Stimulated activated CD8-positive, alpha-beta memory T cell treated with anti-CD3 and anti-CD28 coated beads, Interleukin-12 subunit alpha, Interleukin-12 subunit beta, amount 100 ng/mL, for 1 hour (primary cell): ENCODE results near the gene NYNRIN.
"Not testable (repeated sequence)": the region's sequence is repeated elsewhere in the genome, so short reads cannot be mapped to it uniquely, and the experiment has no call there.

Experiments used
- DNase-seq: peaks from one replicate; pipeline ENCODE4 v3.0.0-alpha.2; 2020; ENCODE audit warnings: low read depth

The NYNRIN gene

DNA sequence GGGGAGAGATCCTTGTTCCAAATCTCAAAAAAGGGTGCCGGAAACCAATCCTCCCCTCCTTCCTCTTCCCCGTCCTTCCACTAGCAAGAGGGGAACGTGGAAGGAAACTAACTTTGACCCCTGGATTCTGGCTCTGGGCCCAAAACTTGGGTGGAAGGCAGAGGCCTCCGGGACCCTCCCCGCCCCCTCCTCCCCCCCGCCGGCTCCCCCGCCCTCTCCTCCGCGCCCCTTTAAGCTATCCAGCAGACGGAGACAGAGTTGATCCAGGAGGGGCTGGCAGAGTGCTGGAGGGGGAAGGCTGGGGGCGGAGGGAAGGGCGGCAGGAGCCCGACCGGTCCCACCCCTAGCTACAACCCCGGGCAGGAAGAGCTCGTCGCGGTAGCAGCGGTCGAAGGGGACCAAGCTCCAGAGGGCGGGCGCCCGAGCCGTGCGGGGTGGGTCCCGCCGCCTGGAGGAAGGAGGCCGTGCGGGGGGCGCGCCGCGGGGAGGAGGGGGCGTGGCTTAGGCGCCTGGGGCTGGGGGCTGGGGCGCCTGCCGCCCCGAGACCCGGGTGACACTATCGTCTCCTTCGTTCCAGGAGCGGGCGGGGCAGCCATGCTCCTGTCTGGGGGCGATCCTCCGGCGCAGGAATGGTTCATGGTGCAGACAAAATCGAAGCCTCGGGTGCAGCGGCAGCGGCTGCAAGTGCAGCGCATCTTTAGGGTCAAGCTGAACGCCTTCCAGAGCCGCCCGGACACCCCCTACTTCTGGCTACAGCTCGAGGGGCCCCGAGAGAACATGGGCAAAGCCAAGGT lies at the start of gene NYNRIN:
TSS of gene NYNRIN (plus strand) at position 351 of the 794 bp plus-strand sequence. CDS start at position 595, 244 bp downstream.
- DNase-seq: peak; percentile 1

DNA sequence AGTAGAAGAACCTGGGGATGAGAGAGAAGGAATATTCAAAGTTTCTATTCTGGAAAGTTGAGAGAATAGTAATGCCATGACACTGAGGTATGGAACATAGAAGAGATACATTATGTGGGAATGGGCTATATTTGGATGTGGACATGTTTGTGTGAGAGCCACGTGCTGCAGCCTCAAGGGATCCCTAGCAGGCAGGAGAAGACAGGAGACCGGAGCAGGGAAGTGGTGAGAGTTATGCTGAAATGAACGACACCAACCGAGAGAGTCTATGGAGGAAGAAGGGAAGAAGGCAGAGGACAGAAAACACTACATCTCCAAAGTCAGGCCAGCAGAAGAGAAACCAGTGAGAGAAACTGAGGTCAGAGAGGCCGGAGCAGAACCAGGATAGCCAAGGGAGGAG lies 49.1 kb upstream of the NYNRIN start:
- no peak for DNase-seq

DNA sequence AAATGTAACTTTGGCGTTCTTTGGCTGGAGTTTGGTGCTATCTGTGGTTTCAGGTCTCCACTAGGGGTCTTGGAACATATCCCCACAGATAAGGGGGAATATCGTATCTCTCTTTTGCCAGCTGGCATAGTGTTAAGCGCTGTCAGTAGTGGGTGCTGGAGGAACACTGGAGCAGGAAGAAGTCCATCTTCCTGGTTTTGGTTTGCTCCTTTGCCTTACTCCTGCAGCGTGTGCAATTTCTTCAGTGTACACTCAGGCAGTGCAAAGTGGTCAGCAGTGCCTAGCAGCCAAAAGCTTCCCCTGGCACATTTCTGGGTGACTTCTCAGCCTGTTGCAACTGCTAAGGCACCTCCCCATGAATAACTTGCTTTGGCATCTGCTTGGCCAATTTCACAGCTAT lies 47.3 kb upstream of the NYNRIN start:
- no peak for DNase-seq

DNA sequence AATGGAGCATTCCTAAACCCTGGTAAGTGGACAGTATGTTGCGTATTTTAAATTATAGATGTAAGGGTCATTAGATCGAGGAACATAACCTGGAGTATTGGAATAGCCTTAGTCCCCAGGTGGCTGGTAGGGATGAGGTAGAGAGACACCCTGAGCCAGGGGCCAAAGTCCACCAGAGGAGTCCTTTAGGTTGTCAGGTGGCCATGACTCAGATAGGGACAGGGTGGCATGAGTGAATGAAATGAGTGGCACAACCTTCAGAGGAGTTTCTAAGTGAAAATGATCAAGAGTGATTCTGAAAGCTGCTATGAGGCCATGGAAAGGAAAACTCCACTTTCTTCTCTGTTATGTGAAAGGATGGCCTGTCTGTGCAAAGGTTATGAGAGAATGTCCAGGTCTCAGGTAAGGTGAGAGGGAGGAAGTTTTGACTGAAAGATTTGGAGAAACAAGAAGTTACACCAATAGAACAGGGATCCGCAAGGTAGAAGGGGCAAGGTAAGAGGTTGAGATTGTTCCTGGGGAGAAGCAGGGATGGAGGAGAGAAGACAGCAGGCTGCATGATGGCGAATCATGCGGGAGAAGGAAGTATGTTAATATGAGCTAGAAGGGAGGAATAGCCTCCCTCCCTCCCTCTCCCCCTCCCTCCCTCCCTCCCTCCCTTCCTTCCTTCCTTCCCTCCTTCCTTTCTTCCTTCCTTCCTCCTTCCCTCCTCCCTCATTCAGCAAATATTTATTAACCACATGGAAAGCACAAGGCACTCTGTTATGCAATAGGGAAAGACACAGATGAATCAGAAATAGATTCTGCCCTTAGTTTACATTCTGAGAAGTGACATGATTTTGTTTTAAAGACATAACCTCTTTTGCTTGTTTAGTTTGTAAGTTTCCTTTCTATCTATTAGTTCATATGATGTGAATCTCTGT lies 45.0 kb upstream of the NYNRIN start:
- DNase-seq: no peak

DNA sequence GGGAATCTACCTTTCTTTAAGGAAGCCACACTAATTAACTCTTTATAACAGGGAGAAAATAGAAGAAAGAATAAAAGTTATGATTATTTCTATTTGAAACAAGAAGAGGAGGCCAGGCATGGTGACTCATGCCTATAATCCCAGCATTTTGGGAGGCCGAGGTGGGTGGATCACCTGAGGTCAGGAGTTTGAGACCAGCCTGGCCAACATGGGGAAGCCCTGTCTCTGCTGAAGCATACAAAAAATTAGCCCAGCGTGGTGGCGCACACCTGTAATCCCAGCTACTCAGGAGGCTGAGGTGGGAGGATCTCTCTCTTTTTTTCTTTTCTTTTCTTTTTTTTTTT lies 44.3 kb upstream of the NYNRIN start:
- DNase-seq: not testable (repeated sequence)

DNA sequence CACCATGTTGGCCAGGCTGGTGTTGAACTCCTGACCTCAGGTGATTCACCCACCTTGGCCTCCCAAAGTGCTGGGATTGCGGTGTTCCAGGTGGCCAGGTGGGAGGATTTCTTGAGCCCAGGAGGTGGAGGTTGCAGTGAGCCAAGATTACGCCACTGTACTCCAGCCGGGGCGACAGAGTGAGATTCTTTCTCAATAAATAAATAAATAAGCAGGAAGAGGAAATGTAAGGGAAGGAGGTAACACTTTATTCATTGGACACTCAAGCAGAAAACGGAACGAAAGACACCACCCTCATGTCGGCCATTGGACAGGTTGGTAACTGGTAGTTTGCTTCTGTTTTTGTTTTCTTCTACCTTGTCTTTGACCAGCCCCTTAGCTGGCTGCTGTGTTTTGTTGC lies 43.8 kb upstream of the NYNRIN start:
- no peak for DNase-seq

DNA sequence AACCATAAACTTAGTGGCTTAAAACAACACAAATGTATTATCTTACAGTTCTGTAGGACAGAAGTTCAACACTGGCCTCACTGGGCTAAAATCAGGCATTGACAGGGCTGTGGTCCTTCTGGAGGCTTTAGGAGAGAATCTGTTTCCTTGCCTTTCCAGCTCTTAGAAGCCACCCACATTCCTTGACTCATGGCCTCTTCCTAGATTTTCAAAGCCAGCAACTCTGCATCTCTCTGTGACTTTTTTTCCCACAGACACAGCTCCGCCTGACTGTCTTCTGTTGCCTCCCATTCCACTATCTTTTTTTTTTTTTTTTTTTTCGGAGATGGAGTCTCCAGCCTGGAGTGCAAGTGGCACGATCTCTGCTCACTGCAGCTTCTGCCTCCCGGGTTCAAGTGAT lies 42.6 kb upstream of the NYNRIN start:
- DNase-seq: no peak

DNA sequence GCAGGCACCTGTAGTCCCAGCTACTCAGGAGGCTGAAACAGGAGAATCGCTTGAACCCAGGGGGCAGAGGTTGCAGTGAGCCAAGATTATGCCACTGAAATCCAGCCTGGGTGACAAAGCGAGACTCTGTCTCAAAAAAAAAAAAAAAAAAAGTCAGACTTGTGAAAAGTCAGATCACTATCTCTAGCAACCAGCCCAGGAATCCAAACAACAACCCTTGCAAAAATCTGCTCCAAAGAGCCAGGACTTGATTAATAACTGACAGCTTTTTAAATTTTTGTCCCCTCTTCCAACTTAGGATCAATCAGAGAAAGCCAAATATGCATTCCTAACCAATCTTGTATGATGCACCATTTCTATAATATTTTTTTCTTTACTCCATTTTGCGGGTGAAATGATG lies 38.5 kb upstream of the NYNRIN start:
- DNase-seq: no peak

DNA sequence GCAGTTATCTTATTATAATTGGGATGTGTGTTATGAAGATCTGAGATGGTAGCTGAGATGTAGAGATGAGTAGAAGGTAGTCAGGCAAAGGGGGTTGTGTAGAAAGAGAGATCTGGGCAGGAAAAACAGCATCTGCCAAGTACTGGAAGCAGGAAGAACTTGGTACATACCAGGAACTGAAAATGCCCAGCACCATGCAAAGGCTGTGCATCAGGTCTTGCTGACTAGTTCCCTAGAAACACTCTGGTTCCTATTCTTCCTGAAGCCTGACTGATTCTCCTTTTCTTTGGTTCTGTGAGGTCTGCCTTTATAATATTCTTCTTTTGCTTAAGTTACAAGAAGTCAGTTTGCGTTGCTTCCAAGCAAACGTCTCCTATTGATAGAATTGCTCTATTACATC lies 37.5 kb upstream of the NYNRIN start:
- DNase-seq: no peak

DNA sequence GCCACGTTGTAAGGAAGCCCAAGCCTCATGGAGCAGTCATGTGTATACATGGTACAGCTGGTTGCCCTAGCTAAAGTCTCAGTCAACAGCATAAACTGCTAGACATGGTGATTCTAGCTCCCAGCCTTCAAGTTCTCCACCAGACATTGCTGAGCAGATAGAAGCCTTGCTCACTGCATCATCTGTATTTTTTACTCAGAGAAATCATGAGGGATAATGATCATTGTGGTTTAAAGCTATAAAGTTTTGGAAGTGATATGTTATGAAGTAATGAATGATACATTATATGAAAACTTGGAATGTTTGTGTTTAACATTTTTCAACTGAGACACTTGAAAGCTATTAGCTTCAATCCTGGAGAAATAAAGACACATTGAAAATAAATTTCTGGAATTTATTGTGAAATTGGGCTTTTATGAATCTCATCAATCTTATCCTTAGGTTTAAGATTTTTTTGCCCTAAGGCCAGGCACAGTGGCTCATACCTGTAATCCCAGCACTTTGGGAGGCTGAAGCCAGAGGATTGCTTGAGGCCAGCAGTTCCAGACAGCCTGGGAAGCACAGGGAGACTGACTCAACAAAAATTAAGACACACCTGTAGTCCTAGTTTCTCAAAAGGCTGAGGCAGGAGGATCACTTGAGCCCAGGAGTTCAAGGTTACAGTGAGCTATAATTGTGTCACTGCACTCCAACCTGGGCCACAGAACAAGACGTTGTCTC lies 36.4 kb upstream of the NYNRIN start:
- no peak for DNase-seq

DNA sequence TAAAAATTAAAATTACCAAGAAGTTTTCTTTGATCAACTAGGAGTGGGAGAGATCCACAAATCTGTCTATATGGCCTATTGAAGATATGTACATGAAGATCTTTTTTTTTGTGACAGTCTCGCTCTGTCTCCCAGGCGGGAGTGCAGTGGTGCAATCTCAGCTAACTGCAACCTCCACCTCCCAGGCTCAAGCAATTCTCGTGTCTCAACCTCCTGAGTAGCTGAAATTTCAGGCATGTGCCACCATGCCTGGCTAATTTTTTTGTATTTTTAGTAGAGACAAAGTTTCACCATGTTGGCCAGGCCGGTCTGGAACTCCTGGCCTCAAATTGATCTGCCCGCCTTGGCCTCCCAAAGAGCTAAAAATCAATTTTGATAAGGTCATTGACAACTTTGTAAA lies 35.4 kb upstream of the NYNRIN start:
- DNase-seq: no peak

DNA sequence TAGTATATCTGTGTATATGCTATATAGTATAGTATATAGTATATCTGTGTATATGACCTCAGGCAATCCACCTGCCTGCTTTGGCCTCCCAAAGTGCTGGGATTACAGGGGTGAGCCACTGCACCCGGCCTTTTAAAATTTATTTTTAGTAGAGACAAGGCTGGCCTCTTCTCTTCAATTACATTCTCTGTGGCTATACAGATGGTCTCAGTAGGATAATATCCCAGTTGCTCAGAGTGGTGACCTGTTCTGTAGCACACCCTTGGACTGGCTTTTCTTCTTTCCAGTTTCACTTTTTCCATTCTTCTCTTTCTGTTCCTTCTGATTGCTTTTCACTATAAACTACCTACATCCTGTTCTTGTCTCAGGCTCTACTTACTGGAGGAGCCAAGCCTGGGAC lies 34.0 kb upstream of the NYNRIN start:
- no peak for DNase-seq

DNA sequence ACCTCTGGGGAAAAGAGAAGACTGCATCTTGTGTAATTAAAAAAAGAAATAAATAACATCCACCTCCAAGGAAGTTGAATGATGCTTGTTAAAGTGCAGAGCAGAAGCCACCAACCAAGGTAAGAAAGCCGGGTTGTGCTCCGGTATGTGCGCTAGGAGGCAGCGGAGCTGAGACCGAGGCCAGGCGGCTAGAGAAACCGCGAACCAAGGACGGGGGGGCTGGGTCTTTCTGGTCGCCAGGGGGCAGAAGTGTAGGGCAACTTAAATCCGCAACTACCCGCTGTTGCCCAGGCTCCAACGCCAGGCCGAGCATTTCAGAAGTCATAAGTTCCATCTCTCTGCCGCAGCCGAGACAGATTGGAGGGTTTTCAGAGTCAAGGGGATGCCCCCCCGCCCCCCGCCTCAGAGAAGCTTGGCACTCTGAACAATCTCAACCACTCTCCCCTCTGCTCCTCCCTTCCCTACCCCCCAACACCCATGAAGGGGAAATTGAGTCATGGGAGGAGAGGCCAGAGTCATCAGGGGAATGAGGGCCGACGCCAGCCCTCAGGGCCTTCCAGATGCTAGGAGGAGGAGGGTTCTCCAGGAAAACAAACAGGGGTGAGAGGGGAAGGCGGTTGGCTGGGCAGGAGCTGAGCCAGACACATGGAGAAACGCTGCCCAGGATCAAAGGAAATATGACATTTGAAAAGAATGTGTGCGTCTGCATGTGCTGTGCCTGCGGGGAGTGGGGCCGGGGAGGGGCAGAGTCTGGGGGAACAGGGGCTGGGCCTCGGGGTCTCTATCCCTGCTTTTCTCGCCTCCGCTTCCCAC lies 33.0 kb upstream of the NYNRIN start:
- peak; percentile 38 for DNase-seq

DNA sequence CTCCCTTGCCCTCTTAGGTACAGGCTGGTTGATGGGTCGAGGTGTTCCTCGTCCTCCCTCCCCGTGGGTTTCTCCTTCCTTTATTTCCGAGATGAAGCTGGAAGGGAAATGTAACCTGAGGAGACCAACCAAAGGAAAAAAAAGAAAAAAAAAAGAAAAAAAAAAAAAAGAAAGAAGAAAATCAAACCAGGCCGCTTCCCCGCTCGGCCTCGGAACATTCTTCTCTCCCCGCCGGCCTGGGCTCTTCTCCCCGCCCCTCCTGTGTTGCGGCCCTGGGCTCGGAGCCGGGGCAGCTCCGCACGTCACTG lies 32.4 kb upstream of the NYNRIN start:
- DNase-seq: no peak

DNA sequence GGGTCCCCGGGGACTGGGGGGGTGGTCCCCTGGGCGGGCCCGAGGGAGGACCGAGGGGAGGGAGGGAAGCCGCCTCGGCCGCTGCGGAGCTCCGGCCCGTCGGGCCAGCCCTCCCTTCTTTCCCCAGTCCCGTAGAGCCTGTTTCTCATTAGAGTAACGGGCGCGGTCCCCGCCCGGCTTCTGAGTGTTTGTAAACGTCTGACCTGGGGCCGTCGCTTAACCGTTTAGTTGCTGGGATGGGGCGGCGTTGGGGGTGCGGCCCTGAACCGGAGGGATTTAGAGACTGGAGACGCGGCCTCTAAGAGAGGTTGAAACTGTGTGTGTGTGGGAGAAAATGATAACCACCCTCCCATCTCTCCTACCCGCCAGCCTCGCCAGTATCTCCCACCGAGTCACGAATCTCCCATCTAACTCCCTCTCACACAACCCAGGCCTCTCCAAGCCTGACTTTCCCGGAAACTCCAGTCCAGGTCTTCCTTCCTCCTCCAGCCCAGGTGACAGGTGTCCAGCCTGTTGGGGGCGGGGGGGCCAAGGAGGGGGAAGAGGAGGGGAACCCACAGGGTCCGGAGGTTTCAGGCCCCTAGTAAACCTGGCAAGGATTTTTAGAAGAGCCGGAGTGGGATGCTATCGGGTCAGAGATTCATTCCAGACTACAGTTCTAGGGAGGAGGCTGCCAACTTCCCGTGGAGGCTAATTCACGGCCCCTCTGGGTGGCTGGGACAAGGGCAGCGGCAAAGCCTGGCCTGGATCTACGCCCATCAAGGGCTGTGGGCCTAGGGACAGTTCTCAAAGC lies 31.9 kb upstream of the NYNRIN start:
- DNase-seq: no peak

DNA sequence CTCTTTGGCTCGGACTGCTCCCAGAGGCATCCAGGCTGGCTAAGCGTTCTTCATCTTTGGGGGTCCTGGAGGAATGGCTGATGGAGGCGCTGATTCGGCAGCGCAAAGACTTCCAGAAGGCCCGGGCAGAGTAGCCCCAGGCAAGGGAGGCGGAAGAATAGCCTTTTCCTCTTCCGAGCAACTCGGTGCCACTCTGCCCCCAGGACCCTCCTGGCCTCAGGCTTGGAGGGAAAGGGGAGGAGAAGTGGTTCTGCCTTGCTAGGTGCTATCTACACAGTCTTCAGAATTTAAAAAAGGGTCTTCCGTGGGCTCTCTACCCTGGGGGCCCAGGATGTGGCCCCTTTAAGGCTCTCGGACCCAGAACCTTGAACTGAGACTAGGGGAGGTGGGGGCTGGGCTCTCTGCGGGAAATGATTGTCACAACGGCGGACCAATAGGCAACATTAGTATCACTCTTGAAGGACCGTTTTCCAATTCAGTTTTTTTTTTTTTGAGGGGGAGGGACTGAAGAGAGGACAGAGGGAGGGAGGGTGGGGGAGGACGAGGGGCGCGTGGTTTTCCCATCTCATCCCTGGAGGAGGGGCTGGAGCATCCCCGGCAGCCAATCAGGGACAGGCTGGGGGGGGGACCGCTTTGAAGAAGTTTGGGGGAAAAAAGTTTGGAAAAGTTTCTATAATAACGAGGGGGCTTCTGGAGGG lies 31.1 kb upstream of the NYNRIN start, which contains the start of gene NFATC4:
TSS of gene NFATC4 (plus strand) at position 671 of the 698 bp plus-strand sequence. CDS start 157 bp downstream, outside the sequence.
- no peak for DNase-seq

DNA sequence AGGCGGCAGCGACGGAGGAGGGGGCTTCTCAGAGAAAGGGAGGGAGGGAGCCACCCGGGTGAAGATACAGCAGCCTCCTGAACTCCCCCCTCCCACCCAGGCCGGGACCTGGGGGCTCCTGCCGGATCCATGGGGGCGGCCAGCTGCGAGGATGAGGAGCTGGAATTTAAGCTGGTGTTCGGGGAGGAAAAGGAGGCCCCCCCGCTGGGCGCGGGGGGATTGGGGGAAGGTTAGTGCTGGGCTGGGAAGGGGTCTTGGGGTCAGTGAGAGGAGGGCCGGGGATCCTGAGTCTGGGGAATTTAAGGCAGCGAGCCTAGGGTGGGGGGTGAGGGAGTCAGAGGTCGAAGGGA lies 30.6 kb upstream of the NYNRIN start:
- DNase-seq: no peak

DNA sequence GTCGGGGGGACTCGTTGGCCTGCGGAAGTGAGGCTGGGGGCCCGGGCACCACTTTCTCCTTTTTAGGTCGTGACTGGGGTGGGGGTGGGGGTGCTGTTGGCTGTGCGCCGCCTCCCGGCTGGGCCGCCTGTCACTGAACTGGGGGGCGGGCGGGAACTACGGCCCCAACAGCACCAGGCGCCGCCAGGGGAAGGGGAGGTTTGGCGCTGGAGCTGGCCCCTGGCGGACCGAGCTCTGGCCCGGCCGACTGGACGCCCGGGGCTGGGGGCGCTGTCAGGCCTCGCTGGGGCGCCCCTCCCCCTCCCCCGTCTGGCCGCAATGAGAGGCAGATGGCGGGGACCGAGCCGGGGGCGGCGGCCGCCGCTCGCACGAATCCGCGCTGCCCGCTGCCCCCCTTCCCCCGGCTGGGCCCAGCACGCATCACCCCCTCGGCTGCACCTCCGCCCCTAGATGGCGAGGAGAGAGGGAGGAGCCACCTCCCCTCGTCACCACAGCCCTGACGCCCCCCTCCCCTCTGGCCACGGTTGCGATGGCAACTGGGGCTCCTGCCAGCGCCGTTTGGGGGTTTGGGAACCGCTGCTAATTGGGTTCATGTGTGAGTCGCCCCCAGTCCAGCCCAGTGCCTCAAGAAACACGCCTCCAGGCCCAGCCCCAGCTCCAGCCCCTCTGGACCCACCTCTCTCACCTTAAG lies 30.1 kb upstream of the NYNRIN start:
- no peak for DNase-seq

DNA sequence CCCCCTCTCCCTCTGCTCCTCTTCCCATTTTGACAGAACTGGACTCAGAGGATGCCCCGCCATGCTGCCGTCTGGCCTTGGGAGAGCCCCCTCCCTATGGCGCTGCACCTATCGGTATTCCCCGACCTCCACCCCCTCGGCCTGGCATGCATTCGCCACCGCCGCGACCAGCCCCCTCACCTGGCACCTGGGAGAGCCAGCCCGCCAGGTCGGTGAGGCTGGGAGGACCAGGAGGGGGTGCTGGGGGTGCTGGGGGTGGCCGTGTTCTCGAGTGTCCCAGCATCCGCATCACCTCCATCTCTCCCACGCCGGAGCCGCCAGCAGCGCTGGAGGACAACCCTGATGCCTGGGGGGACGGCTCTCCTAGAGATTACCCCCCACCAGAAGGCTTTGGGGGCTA lies 29.3 kb upstream of the NYNRIN start:
- no peak for DNase-seq
